ENCODE measurements around the gene SELPLG. TPM values are rescaled to one million over a fixed set of nuclear protein-coding genes. Genes with fewer than 3 reads are reported as not detected.

SELPLG gene
- total RNA-seq, 4 donors from 2014 or later, result 7.2 to 15.7 (median 10.0) TPM

DNA sequence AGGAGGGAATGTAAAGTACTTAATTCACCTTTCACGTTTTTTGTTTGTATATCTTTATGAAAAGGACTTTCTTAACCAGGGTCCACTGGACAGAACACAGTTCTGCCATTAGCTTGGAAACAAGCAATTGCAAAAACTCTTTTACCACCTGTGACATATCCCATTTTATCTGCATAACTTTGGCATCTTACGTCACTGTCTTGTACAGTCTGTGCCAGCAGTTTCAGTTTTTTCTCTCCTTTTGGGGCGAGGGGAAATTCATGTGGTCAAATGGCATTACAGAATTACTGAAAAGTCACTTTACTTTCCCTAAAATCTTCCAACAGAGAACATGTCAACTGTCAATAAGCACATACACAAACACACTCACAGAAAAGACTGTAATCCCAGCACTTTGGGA is 43.7 kb upstream of the SELPLG start:
- peaks cover 0 to 36% (median 20%) of the 10 kb centered on the region in 4 donors for H3K36me3 ChIP-seq
- peak overlapping the region; percentile 68 to 95 (median 94) for H3K27ac ChIP-seq (replicated peaks in 1 of 4)
- H3K9me3 ChIP-seq, result no peaks in the 10 kb centered on the region
- DNase-seq (ENCODE audit: extremely low spot score), result no peak
- intact Hi-C loops (cut with DNase I), result no loop called here
- no peak overlapping the region for H3K4me3 ChIP-seq
- peaks cover 22 to 79% (median 75%) of the 10 kb centered on the region in 4 donors for H3K4me1 ChIP-seq
- WGBS, result 42% methylated on average over 3 of the region's 3 CpGs
- TF ChIP-seq, protein P1, sequence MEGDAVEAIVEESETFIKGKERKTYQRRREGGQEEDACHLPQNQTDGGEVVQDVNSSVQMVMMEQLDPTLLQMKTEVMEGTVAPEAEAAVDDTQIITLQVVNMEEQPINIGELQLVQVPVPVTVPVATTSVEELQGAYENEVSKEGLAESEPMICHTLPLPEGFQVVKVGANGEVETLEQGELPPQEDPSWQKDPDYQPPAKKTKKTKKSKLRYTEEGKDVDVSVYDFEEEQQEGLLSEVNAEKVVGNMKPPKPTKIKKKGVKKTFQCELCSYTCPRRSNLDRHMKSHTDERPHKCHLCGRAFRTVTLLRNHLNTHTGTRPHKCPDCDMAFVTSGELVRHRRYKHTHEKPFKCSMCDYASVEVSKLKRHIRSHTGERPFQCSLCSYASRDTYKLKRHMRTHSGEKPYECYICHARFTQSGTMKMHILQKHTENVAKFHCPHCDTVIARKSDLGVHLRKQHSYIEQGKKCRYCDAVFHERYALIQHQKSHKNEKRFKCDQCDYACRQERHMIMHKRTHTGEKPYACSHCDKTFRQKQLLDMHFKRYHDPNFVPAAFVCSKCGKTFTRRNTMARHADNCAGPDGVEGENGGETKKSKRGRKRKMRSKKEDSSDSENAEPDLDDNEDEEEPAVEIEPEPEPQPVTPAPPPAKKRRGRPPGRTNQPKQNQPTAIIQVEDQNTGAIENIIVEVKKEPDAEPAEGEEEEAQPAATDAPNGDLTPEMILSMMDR (IDR thresholded peaks at IDR 0.05), result no peak
- TF ChIP-seq POLR2A (IDR thresholded peaks at IDR 0.05; ENCODE audit: low read depth) (no peak), EP300 (IDR thresholded peaks at IDR 0.05) (no peak), POLR2AphosphoS5 (IDR thresholded peaks at IDR 0.05) (no peak)
- no peaks in the 10 kb centered on the region for H3K27me3 ChIP-seq

DNA sequence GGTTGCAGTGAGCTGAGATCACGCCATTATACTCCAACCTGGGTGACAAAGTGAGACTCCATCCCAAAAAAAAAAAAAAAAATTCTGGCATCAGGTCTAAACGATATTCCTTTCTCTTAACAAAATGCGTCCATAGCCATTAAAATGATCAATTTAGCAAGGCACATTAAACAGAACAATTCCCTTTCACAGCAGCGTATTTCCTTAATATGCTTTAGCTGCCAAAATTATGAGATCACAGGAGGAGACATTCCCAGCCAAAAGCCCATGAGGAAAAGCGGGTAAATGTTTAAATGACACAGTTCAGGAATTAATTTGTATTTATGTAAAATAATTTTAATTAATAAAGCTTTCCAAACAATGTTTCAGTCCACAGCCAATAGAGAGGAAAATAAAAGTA is 43.0 kb upstream of the SELPLG start:
- H3K4me3 ChIP-seq, result no peak overlapping the region
- peak overlapping the region; percentile 68 to 95 (median 94) for H3K27ac ChIP-seq (replicated peaks in 1 of 4)
- H3K4me1 ChIP-seq, result peaks cover 18 to 75% (median 73%) of the 10 kb centered on the region in 4 donors
- TF ChIP-seq EP300 (IDR thresholded peaks at IDR 0.05), result no peak
- TF ChIP-seq POLR2AphosphoS5 (IDR thresholded peaks at IDR 0.05), result no peak
- no peak for TF ChIP-seq POLR2A (IDR thresholded peaks at IDR 0.05; ENCODE audit: low read depth)
- TF ChIP-seq, protein P1 (IDR thresholded peaks at IDR 0.05), result no peak
- no peaks in the 10 kb centered on the region for H3K9me3 ChIP-seq
- no peak for DNase-seq (ENCODE audit: extremely low spot score)
- intact Hi-C loops (cut with DNase I), result no loop called here
- peaks cover 0 to 40% (median 20%) of the 10 kb centered on the region in 4 donors for H3K36me3 ChIP-seq
- 57% methylated on average over 5 of the region's 5 CpGs for WGBS
- H3K27me3 ChIP-seq, result no peaks in the 10 kb centered on the region

DNA sequence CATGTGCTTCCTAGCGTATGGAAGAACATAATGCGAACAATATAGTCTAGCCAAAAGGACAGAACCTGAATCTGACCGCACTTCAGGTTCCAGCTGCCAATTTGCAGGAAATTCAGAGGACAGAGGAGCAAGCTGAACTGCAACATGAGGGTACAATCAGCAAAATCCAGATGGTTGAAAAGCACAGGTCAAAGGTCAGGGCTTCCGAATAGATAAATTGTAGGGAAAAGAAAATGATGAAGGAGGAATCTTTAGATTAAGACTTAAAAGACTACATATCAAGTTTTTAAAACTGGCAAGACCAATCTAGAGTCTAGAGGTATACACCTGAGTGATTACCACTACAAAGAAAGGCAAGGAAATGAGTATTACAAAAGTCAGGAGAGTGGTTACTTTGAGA is 42.1 kb upstream of the SELPLG start:
- Histone ChIP-seq H3K27ac (replicated peaks in 1 of 4) (peak overlapping the region; percentile 68 to 95 (median 94)), H3K4me1 (peaks cover 12 to 73% (median 70%) of the 10 kb centered on the region in 4 donors), H3K27me3 (no peaks in the 10 kb centered on the region), H3K9me3 (no peaks in the 10 kb centered on the region), H3K36me3 (peaks cover 0 to 41% (median 20%) of the 10 kb centered on the region in 4 donors), H3K4me3 (no peak overlapping the region)
- intact Hi-C loops (cut with DNase I), result no loop called here
- no peak for TF ChIP-seq EP300 (IDR thresholded peaks at IDR 0.05)
- no peak for TF ChIP-seq POLR2AphosphoS5 (IDR thresholded peaks at IDR 0.05)
- TF ChIP-seq POLR2A (IDR thresholded peaks at IDR 0.05; ENCODE audit: low read depth), result no peak
- TF ChIP-seq, protein P1 (IDR thresholded peaks at IDR 0.05), result no peak
- no peak for DNase-seq (ENCODE audit: extremely low spot score)
- WGBS, result 87% methylated on average over 4 of the region's 4 CpGs

DNA sequence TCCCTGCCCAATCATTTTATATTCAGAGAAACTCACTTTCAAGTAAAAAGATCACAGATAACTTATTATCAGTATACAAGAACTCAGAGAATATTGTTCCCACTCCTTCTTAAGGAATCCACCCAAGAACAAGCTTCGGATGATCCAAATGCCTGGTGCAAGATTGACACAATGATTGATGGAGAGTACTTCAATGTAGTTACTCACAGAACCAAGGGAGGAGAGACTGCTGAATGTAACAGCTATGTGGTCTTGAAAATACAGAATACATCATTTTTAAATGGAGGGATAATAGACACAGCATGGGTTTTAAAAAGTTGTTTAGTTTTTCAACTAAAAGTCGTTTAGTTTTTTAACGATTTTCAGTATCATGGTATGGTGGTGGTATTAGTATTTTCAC is 38.4 kb upstream of the SELPLG start:
- H3K27ac ChIP-seq (replicated peaks in 1 of 4), result peak overlapping the region in 3 of 4 donors; percentile 35 to 83 (median 48)
- H3K4me1 ChIP-seq, result peaks cover 34 to 78% (median 69%) of the 10 kb centered on the region in 4 donors

More for the DNA sequence above, 38.4 kb upstream of the SELPLG start:
- Histone ChIP-seq H3K9me3 (no peaks in the 10 kb centered on the region), H3K4me3 (no peak overlapping the region), H3K27me3 (no peaks in the 10 kb centered on the region), H3K36me3 (peaks cover 0 to 30% (median 14%) of the 10 kb centered on the region in 4 donors)
- intact Hi-C loops (cut with DNase I), result no loop called here
- WGBS, result 78% methylated on average over 3 of the region's 3 CpGs
- DNase-seq (ENCODE audit: extremely low spot score), result no peak
- TF ChIP-seq, protein P1 (IDR thresholded peaks at IDR 0.05), result no peak
- no peak for TF ChIP-seq POLR2AphosphoS5 (IDR thresholded peaks at IDR 0.05)
- no peak for TF ChIP-seq EP300 (IDR thresholded peaks at IDR 0.05)
- TF ChIP-seq POLR2A (IDR thresholded peaks at IDR 0.05; ENCODE audit: low read depth), result no peak
